GM21717 (cell line): ENCODE measurements around the gene SH3PXD2A.

Experiments used
- ATAC-seq: cut with Tn5 transposase; IDR thresholded peaks from one replicate; pipeline ENCODE4 v1.9.1; 2021; ENCODE audit warnings: mild to moderate bottlenecking, moderate library complexity; ENCODE audit not compliant: unreplicated experiment

Gene SH3PXD2A

GRCh38 chr10:103835096-103836050 lies 20.0 kb downstream of the SH3PXD2A start:
- no peak for ATAC-seq

GRCh38 chr10:103834436-103835095 lies 20.8 kb downstream of the SH3PXD2A start:
- ATAC-seq: no peak

GRCh38 chr10:103833731-103834365 lies 21.5 kb downstream of the SH3PXD2A start:
- ATAC-seq: no peak

- no peak for ATAC-seq
Measured at GRCh38 chr10:103832806-103833205, 22.6 kb downstream of the SH3PXD2A start.

DNA sequence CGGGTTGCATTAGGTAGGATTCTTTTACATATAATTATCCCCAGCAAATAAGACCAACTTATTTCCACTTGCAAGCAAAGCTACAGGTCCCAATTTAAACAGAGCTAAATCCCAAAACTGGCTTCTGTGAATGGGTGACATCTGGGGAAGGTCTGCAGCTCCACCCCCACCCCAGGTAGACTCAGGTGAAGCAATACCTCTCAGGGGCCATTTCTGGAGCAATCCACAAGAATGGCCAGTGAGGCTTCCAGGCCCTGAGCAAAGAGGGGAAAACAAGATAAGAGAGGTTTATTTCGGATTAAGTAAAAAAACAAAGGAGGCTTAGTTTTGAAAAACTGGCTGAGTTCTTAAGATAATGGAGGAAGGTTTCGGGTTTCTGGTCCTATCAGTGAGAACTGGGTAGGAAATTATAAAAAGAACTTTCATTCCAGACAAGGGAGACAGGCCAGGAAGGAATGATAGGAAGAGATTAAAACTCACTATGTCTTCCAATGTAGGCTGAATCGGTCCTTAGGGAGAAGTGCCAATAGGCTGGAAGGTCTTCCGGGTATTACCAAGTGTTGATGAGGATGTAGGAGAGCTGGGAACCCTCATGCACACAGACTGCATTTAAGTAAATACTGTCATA lies 25.4 kb downstream of the SH3PXD2A start:
- no peak for ATAC-seq

- no peak for ATAC-seq
Measured at GRCh38 chr10:103829278-103829677, 26.1 kb downstream of the SH3PXD2A start.

- no peak for ATAC-seq
Measured at GRCh38 chr10:103828587-103829197, 26.7 kb downstream of the SH3PXD2A start.

GRCh38 chr10:103828107-103828506 lies 27.3 kb downstream of the SH3PXD2A start:
- no peak for ATAC-seq

DNA sequence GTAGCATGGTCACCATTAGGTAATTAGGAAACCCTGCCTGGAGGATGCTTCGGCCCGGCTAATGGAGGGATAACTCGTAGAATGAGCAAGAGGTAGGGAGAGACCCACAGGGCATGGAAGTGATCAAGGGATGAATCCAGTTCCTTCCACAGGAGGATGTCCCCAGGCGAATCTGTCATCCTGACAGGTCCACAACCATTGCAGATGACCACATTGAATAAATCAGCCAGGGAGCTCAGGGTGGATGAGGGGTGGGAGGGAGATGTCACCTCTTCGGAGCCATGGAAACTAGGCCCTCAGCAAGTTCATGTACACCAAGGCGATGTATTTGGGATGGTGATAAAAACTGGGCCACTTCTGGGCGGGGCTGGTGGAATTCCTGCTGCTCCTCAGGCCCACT lies 28.5 kb downstream of the SH3PXD2A start:
- ATAC-seq: no peak

DNA sequence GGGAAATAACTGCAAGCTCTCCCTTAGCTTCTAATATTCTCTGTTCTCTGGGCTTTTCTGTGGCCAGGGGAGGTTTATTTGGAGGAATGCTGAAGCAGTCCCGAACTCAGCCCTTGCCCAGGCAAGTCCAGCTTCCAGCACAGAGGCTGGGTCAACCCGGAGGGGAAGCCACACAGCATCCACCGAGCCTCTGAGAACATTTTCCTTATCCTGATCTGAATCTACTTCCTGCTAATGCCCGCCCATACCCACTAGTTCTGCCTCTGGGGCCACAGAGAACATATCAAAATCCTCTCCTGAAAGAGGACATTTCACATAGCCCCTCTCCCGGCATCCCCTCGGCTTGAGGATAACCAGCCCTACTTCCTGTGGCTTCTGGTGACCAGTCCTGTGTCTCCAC lies 31.1 kb downstream of the SH3PXD2A start:
- no peak for ATAC-seq

GRCh38 chr10:103823706-103824272 lies 31.6 kb downstream of the SH3PXD2A start:
- no peak for ATAC-seq

DNA sequence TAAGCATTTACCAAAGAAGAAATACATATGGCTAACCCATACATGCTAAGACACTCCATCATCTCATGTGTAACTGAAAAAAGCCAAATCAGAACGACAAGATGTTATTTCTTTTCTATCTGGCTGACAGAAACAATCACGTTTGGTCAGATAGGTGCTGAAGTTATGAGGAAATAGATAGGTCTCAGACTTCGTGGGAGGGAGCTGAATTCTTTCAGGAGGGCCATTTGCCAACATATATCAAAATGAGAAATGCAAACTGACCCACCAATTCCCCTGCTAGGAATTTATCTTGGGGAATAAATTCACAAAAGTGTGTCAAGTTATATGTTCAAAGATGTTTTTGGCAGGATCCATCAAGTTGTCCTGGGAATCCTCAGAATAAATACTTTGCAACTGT lies 32.6 kb downstream of the SH3PXD2A start:
- ATAC-seq: no peak

DNA sequence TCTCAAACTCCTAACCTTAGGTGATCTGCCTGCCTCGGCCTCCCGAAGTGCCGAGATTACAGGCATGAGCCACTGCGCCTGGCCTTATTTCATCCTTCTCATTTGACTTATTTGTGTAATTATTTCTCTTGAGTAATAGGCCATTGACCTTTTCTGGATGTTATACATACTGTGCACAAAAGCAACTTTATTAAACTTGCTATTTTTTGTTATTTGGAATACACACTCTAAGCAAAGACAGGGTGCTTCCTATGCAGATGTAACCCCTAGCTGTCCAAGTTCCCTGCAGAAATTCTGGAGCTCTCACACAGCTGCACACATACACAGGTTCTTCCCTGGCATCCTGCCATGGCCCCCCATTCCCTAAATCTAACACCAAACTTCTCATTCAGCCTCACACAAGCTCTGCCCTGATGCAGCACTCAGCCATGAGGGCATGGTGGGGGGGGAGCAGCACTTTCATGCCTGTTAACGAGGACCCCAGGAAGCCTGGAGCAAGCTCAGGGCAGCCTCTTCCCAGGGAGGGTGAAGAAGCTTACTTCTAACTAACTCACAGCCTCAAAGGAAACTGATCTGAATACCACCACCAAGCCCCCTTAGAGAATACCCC lies 33.2 kb downstream of the SH3PXD2A start:
- no peak for ATAC-seq

- ATAC-seq: no peak
Measured at GRCh38 chr10:103820101-103821062, 35.0 kb downstream of the SH3PXD2A start.

- ATAC-seq: no peak
Measured at GRCh38 chr10:103819493-103819892, 35.9 kb downstream of the SH3PXD2A start.

GRCh38 chr10:103818765-103819374 lies 36.5 kb downstream of the SH3PXD2A start:
- no peak for ATAC-seq

DNA sequence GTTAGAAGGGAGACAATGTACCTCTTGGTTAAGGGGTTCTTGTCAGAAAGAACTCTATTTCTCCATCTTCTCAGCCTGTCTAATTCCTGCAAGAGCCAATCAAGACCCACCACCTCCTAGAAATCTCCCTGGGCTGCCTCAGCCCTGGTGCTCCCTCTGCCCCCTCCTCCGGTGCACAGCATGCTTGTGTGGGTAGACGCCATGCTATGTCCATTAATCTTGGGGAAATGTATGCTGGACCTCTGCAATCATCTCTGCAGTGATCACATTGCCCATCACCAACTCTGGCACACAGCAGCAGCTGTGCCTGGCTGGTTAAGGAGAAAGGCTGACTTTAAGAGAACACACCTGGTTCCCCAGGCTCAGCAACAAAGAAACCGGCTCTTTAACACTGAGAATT lies 37.3 kb downstream of the SH3PXD2A start:
- no peak for ATAC-seq

- no peak for ATAC-seq
Measured at GRCh38 chr10:103816431-103816830, 38.9 kb downstream of the SH3PXD2A start.
